Vagina (tissue), 2 donors: Measurements from ENCODE around the gene BRSK2. TPM values are rescaled to one million over a fixed set of nuclear protein-coding genes. Genes with fewer than 3 reads are reported as not detected.
"Not testable (repeated sequence)": the region's sequence is repeated elsewhere in the genome, so short reads cannot be mapped to it uniquely, and the experiment has no call there.

Experiments
- DNase-seq, 2 donors: peaks; one replicate each; pipeline ENCODE4 v3.0.0-alpha.2; 2017; ENCODE audit errors: extremely low spot score in 2 of 2
- H3K27ac ChIP-seq: fragments of 200-600 bp; sonication (generic); one replicate; pipeline ENCODE4 v1.5.1; 2019
- H3K27me3 ChIP-seq: fragments of 200-600 bp; sonication (generic); one replicate; pipeline ENCODE4 v1.5.1; 2019
- H3K36me3 ChIP-seq, 2 donors: fragments of 200-600 bp; sonication (generic); one replicate each; pipeline ENCODE4 v1.5.1; 2017 to 2019
- H3K4me1 ChIP-seq: fragments of 200-600 bp; sonication (generic); one replicate; pipeline ENCODE4 v1.5.1; 2019
- H3K4me3 ChIP-seq, 2 donors: fragments of 200-600 bp; sonication (generic); 1 replicate in 1 of 2; 2 replicates in 1 of 2; pipeline ENCODE4 v1.5.1; 2016 to 2019
- H3K9me3 ChIP-seq: fragments of 200-600 bp; sonication (generic); one replicate; pipeline ENCODE4 v1.5.1; 2019
- POLR2A ChIP-seq, 2 donors: fragments of 450-650 bp; IDR thresholded peaks; one replicate each; pipeline ENCODE4 v1.6.1; 2017; ENCODE audit warnings: antibody characterized with exemption in 2 of 2, mild to moderate bottlenecking in 2 of 2, moderate library complexity in 2 of 2
- POLR2AphosphoS5 ChIP-seq, 2 donors: sonication (generic); formaldehyde crosslinking; IDR thresholded peaks; one replicate each; pipeline ENCODE4 v1.9.0; 2017; ENCODE audit warnings: antibody characterized with exemption in 2 of 2, mild to moderate bottlenecking in 2 of 2, low read depth in 1 of 2; ENCODE audit not compliant: insufficient read depth in 1 of 2
- intact Hi-C: fragments of 100-400 bp; cut with DNase I; formaldehyde crosslinking; loops from one replicate; pipeline ENCODE4 v1.15.1; 2023
- total RNA-seq: library from RNA; depleted of rRNA; stranded (reverse); fragments of >200 nt; gene quantifications from one replicate; pipeline ENCODE4 v1.2.3, GENCODE V29; 2016
- TF ChIP-seq, protein P1 (sequence below), 3 experiments: fragments of 450-650 bp in 2 of 3; fragments of 200-600 bp in 1 of 3; sonication (generic) in 1 of 3; IDR thresholded peaks; one replicate each; pipeline ENCODE4 v1.5.1; 2017 to 2019; ENCODE audit warnings: antibody characterized with exemption in 3 of 3, mild to moderate bottlenecking in 2 of 3, moderate library complexity in 2 of 3

The BRSK2 gene
- 3.9 TPM for total RNA-seq

DNA sequence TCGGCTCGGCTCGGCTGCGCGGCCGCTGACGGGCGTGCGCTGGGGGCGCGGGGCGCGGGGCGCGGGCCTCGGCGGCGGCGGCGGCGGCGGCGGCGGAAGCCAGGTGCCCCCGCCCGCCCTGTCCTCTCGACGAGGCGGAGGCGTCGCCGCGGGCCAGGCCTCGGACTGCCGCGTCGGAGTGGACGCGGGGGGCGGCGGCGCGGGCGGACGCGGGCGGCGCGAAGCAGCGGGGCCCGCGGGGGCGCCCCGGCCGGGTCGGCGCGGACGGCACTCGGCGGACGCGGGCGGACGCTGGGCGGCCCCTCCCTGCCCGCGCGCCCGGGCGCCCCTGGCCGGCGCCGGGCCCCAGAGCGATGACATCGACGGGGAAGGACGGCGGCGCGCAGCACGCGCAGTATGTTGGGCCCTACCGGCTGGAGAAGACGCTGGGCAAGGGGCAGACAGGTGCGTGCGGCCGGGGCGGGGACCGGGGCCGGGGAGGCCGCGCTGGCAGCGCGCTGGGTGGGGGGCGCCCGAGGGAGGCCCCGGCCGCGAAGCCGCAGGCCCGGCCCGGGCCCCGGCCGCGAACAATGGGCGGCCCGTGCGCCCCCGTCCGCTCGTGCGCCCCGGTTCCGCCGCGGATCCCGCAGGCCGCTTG is at the start of gene BRSK2:
BRSK2 (plus strand) TSS at position 3 of the 637 bp plus-strand sequence; CDS start at position 354, 351 bp downstream.
- no peak for TF ChIP-seq POLR2AphosphoS5 (IDR thresholded peaks at IDR 0.05; ENCODE audit: insufficient read depth in 1 of 2, low read depth in 1 of 2)
- TF ChIP-seq, protein P1, sequence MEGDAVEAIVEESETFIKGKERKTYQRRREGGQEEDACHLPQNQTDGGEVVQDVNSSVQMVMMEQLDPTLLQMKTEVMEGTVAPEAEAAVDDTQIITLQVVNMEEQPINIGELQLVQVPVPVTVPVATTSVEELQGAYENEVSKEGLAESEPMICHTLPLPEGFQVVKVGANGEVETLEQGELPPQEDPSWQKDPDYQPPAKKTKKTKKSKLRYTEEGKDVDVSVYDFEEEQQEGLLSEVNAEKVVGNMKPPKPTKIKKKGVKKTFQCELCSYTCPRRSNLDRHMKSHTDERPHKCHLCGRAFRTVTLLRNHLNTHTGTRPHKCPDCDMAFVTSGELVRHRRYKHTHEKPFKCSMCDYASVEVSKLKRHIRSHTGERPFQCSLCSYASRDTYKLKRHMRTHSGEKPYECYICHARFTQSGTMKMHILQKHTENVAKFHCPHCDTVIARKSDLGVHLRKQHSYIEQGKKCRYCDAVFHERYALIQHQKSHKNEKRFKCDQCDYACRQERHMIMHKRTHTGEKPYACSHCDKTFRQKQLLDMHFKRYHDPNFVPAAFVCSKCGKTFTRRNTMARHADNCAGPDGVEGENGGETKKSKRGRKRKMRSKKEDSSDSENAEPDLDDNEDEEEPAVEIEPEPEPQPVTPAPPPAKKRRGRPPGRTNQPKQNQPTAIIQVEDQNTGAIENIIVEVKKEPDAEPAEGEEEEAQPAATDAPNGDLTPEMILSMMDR (IDR thresholded peaks at IDR 0.05): no peak
- no peak for TF ChIP-seq POLR2A (IDR thresholded peaks at IDR 0.05)
- intact Hi-C loops: no loop called here
- Histone ChIP-seq H3K36me3 (no peaks in the 10 kb centered on the region), H3K4me3 (peak within 1 kb of the TSS; percentile 42 to 67), H3K4me1 (peaks cover 18% of the 10 kb centered on the region), H3K27me3 (peaks cover 10% of the 10 kb centered on the region), H3K9me3 (no peaks in the 10 kb centered on the region), H3K27ac (peak within 1 kb of the TSS; percentile 38)
- no peak for DNase-seq

DNA sequence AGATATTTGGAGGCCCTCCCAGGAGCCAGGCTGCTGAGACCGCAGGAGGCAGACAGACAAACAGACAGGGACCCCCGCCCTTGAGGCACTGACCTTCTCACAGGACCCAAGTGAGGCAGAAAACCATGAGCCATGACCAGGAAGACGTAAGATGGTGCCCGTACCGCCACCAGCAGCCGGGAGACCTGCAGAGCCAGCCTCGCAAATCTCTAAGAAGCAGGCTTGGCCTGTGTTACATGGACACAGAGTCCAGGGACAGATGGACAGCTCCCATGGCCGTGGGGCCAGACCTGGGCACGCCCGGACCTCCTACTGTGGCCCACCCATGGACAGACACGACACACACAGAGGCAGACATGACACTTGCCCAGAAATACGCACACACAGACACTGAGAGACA is 49.6 kb upstream of the BRSK2 start:
- no peaks in the 10 kb centered on the region for H3K9me3 ChIP-seq
- H3K27ac ChIP-seq: no peak overlapping the region
- no peaks in the 10 kb centered on the region for H3K27me3 ChIP-seq
- no peak for TF ChIP-seq POLR2AphosphoS5 (IDR thresholded peaks at IDR 0.05; ENCODE audit: insufficient read depth in 1 of 2, low read depth in 1 of 2)
- TF ChIP-seq POLR2A (IDR thresholded peaks at IDR 0.05): no peak
- TF ChIP-seq, protein P1 (IDR thresholded peaks at IDR 0.05): no peak
- peak; percentile 77 to 88 for DNase-seq
- H3K4me1 ChIP-seq: peaks cover 12% of the 10 kb centered on the region
- intact Hi-C loops: no loop called here
- no peaks in the 10 kb centered on the region for H3K36me3 ChIP-seq
- H3K4me3 ChIP-seq: no peak overlapping the region

DNA sequence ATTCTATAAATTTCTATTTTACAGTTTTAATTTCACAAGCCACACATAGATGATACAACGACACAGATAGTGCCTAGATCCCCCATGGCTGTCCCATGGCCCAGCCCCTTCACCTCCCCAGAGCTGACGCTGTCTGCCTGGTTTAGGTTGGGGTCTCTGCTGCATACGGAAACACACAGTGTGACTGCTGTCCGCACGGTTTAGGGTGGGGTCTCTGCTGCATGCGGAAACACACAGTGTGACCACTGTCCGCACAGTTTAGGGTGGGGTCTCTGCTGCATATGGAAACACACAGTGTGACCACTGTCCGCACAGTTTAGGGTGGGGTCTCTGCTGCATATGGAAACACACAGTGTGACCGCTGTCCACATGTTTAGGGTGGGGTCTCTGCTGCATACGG is 48.5 kb upstream of the BRSK2 start:
- H3K27ac ChIP-seq, intact Hi-C loops, H3K36me3 ChIP-seq, H3K4me3 ChIP-seq, H3K9me3 ChIP-seq, H3K27me3 ChIP-seq, H3K4me1 ChIP-seq: not testable (repeated sequence)
- DNase-seq: peak in 1 of 2 donors; percentile 25

DNA sequence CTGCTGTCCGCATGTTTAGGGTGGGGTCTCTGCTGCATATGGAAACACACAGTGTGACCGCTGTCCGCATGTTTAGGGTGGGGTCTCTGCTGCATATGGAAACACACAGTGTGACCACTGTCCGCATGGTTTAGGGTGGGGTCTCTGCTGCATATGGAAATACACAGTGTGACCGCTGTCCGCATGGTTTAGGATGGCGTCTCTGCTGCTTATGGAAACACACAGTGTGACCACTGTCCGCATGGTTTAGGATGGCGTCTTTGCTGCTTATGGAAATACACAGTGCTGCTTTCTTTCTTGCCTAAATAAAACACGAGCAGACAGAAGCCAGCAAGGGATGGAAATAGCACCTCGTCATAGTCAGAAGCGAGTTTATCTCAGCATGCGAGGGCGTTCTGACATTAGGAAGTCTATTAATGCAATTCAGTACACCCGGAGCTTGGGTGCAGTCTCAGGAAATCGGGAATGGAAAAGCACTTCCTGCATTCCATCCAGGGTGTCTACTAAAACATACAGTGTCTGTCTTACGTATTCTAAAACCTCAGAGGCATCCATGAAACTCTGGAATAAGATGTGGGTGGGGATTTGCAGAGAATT is 47.7 kb upstream of the BRSK2 start:
- intact Hi-C loops: no loop called here
- Histone ChIP-seq H3K27ac (no peak overlapping the region), H3K4me1 (no peaks in the 10 kb centered on the region), H3K27me3 (no peaks in the 10 kb centered on the region), H3K36me3 (no peaks in the 10 kb centered on the region), H3K4me3 (no peak overlapping the region), H3K9me3 (no peaks in the 10 kb centered on the region)
- DNase-seq: peak; percentile 44 to 58
- TF ChIP-seq, protein P1 (IDR thresholded peaks at IDR 0.05): no peak
- no peak for TF ChIP-seq POLR2AphosphoS5 (IDR thresholded peaks at IDR 0.05; ENCODE audit: insufficient read depth in 1 of 2, low read depth in 1 of 2)
- no peak for TF ChIP-seq POLR2A (IDR thresholded peaks at IDR 0.05)

DNA sequence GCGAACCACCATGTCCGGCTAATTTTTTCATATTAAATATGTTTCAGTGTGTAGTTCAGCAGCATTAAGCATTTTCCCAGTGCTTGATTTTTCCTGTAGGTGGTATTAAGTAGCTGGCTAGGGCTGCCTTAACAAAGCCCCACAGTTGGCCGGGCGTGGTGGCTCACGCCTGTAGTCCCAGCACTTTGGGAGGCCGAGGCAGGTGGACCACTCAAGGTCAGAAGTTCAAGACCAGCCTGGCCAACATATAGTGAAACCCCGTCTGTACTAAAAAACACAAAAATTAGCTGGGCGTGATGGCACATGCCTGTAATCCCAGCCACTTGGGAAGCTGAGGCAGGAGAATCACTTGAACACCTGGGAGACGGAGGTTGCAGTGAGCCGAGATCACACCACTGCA is 46.8 kb upstream of the BRSK2 start:
- no peaks in the 10 kb centered on the region for H3K36me3 ChIP-seq
- DNase-seq: peak; percentile 37 to 64
- H3K27me3 ChIP-seq: no peaks in the 10 kb centered on the region
- no peaks in the 10 kb centered on the region for H3K4me1 ChIP-seq
- H3K9me3 ChIP-seq: no peaks in the 10 kb centered on the region
- TF ChIP-seq POLR2AphosphoS5 (IDR thresholded peaks at IDR 0.05; ENCODE audit: insufficient read depth in 1 of 2, low read depth in 1 of 2) (no peak), POLR2A (IDR thresholded peaks at IDR 0.05) (no peak)
- TF ChIP-seq, protein P1 (IDR thresholded peaks at IDR 0.05): no peak
- intact Hi-C loops: no loop called here
- H3K4me3 ChIP-seq: no peak overlapping the region
- H3K27ac ChIP-seq: no peak overlapping the region
